Measurements from ENCODE around the gene CENPB. TPM values are rescaled to one million over a fixed set of nuclear protein-coding genes. Genes with fewer than 3 reads are reported as not detected.

CENPB gene
- total and polyA plus RNA-seq, 2 of the 4 experiments (the other 2 are of a cell fraction): 45.7 to 59.1 TPM

DNA sequence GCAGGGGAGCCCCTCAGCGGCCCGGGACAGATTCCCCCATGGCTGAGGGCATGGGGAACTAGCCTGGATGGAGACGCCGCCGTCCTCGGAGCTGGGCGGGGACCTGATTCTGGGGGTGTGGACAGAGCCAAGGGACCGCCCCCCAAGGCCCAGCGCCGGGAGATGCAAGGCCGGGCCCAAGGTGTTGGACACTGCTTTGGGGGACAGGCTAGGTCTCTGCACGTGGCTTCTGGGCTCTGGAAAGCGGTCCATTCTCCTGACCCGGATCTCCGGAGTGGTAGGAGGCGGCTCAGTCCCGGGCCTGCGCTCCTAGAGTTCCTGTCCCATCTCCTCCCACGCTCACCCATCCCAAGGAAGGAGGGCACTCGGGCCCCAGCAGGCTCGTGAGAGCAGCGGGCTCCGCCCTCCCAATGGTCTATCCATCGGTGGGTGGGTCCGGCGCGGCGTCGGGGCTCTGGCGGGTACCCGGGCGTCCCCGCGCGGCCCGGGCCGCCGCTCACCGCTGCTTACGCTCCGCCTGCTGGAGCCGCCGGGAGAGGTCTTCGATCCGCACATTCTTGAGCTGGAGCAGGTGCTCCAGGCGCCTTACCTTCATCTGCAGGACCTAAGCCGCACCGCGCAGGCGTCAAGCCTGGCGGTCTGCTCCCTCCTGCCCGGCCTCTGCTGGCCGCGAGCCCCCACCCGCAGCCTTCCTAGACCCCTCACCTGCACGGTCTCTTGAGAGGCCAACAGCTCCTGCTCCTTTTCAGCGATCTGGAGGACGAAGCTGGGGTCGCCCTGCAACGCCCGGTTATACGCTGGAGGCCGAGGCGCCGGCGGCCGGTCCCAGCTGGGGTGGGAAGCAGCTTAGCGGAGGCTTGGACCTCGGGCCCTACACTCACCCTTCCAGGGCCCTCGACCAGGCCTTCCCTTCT is 8.6 kb downstream of the CENPB start (continued):
- TF ChIP-seq MAZ (IDR thresholded peaks at IDR 0.05; ENCODE audit: borderline replicate concordance, low read depth, low read length): no peak
- no peak for TF ChIP-seq MXI1 (IDR thresholded peaks at IDR 0.05; ENCODE audit: borderline replicate concordance, low read depth, low read length)
- no peak for TF ChIP-seq RAD21 (IDR thresholded peaks at IDR 0.05; ENCODE audit: low read length)

DNA sequence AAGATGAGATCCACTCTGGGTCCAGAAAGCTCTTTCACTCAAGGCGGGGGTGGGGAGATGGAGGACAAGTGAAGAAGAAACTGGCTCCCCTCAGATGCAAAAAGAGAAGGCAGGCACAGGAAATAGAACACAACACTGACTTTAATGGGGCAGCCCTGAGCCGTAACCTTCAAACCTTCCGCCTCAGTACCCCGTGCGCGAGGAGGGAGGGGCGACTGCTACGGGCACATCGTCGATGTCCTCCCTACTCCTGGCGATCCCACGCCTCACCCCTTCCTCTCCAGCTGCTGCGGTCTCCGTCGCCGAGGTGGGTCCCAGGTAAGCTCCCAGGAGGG is 9.2 kb downstream of the CENPB start:
- Histone ChIP-seq H2BK120ac (ENCODE audit: low read depth, low read length) (peak overlapping the region; percentile 48), H3K9me3 (ENCODE audit: control insufficient read depth, insufficient read depth, low read length) (no peaks in the 10 kb centered on the region), H2BK20ac (ENCODE audit: low read depth, low read length) (no peak overlapping the region), H4K8ac (ENCODE audit: low read depth in 2 of 2, low read length in 2 of 2) (peak overlapping the region; percentile 42 to 79; a peak in 1 of 4 replicates), H3K9me1 (ENCODE audit: insufficient read depth, low read length) (peaks cover 7% of the 10 kb centered on the region; the same call in 1 of the 2 replicates), H2BK5ac (ENCODE audit: low read depth, low read length, poor library complexity, severe bottlenecking) (no peak overlapping the region), H2AK5ac (ENCODE audit: low read depth, low read length) (peak overlapping the region; percentile 54; the same call in 1 of the 2 replicates), H3K9ac (ENCODE audit: low read depth, low read length) (peak overlapping the region; percentile 60; the same call in 1 of the 2 replicates), H3K36me3 (ENCODE audit: control insufficient read depth, insufficient read depth, low read length) (no peaks in the 10 kb centered on the region), H3K18ac (ENCODE audit: low read depth, low read length) (no peak overlapping the region), H3K14ac (replicated peaks; ENCODE audit: low read depth, low read length) (peak overlapping the region; percentile 69), H3K27me3 (ENCODE audit: control insufficient read depth, insufficient read depth, low read length) (peaks cover 9% of the 10 kb centered on the region; the same call in 1 of the 2 replicates), H3K4me2 (ENCODE audit: low read depth, low read length) (peak overlapping the region; percentile 85), H4K20me1 (ENCODE audit: insufficient read depth, low read length) (peaks cover 12% of the 10 kb centered on the region), H3K27ac (ENCODE audit: insufficient read depth, low read length) (no peak overlapping the region), H3K4me1 (ENCODE audit: control insufficient read depth, insufficient read depth, low read length) (peaks cover 4% of the 10 kb centered on the region; the same call in 1 of the 2 replicates), H2AFZ (replicated peaks; ENCODE audit: low read length, poor library complexity) (peak overlapping the region; percentile 99), H2AK9ac (replicated peaks; ENCODE audit: low read depth, low read length, poor library complexity) (peak overlapping the region; percentile 93), H4K5ac (ENCODE audit: low read depth, low read length) (peak overlapping the region; percentile 64), H3K79me1 (ENCODE audit: low read depth in 1 of 2, low read length in 2 of 2) (peaks cover 2 to 6% of the 10 kb centered on the region in 2 experiments; a peak in 2 of 4 replicates), H3K56ac (ENCODE audit: extremely low read depth, insufficient read depth, low read length) (no peak overlapping the region), H3K23ac (ENCODE audit: low read depth, low read length) (0 out of 2 replicates have a peak overlapping the region, but pooled peaks have one; percentile 21), H3K4me3 (ENCODE audit: insufficient read depth, low read depth, low read length) (peak overlapping the region; percentile 39), H2BK15ac (ENCODE audit: low read depth, low read length) (no peak overlapping the region; the same call in 2 of the 3 replicates), H4K91ac (ENCODE audit: insufficient read depth, low read depth, low read length) (peak overlapping the region; percentile 16; the same call in 1 of the 2 replicates), H3K4ac (ENCODE audit: low read depth, low read length) (peak overlapping the region; percentile 72)
- in situ Hi-C loops (cut with MboI; ENCODE audit: low sequenced_read_pairs): no loop called here
- BruUV-seq (replicated peaks): no TSS peak
- dilution Hi-C loops (cut with HindIII; ENCODE audit: low sequenced_read_pairs, unreplicated experiment): no loop called here
- no peak for DNase-seq
- 51% methylated on average over 5 of the region's 16 CpGs; no CpG with 5 or more reads in 1 of the 2 experiments for WGBS, 2 experiments (ENCODE audit: extremely low coverage in 2 of 2, insufficient read length in 1 of 2)
- intact Hi-C loops (cut with micrococcal nuclease): no loop called here
- CTCF ChIA-PET: no interaction called here
- no peak for ATAC-seq (ENCODE audit: low read depth)
- POLR2A ChIA-PET (ENCODE audit: unreplicated experiment): no interaction called here
- TF ChIP-seq RCOR1 (IDR thresholded peaks at IDR 0.05; ENCODE audit: insufficient replicate concordance, low read length): no peak
- TF ChIP-seq CTCF (conservative IDR thresholded peaks at IDR 0.05; ENCODE audit: low read depth, low read length): no peak
- no peak for TF ChIP-seq MAFK (IDR thresholded peaks at IDR 0.05; ENCODE audit: low read depth, low read length)
- TF ChIP-seq RFX5 (IDR thresholded peaks at IDR 0.05; ENCODE audit: low read depth, low read length): no peak
- no peak for TF ChIP-seq POLR2A (IDR thresholded peaks at IDR 0.05; ENCODE audit: low read depth, low read length)
- TF ChIP-seq CHD1 (IDR thresholded peaks at IDR 0.05; ENCODE audit: low read depth, low read length): no peak
- TF ChIP-seq MAZ (IDR thresholded peaks at IDR 0.05; ENCODE audit: borderline replicate concordance, low read depth, low read length): no peak
- no peak for TF ChIP-seq FOS (IDR thresholded peaks at IDR 0.05; ENCODE audit: low read depth, low read length)
- TF ChIP-seq BHLHE40 (IDR thresholded peaks at IDR 0.05; ENCODE audit: low read depth, low read length): no peak
- TF ChIP-seq CEBPB (IDR thresholded peaks at IDR 0.05; ENCODE audit: low read depth, low read length): no peak
- TF ChIP-seq ELK1 (IDR thresholded peaks at IDR 0.05; ENCODE audit: borderline replicate concordance, low read depth, low read length): no peak

Data from IMR-90 (cell line).